ENCODE results near the gene NDRG4.

DNA sequence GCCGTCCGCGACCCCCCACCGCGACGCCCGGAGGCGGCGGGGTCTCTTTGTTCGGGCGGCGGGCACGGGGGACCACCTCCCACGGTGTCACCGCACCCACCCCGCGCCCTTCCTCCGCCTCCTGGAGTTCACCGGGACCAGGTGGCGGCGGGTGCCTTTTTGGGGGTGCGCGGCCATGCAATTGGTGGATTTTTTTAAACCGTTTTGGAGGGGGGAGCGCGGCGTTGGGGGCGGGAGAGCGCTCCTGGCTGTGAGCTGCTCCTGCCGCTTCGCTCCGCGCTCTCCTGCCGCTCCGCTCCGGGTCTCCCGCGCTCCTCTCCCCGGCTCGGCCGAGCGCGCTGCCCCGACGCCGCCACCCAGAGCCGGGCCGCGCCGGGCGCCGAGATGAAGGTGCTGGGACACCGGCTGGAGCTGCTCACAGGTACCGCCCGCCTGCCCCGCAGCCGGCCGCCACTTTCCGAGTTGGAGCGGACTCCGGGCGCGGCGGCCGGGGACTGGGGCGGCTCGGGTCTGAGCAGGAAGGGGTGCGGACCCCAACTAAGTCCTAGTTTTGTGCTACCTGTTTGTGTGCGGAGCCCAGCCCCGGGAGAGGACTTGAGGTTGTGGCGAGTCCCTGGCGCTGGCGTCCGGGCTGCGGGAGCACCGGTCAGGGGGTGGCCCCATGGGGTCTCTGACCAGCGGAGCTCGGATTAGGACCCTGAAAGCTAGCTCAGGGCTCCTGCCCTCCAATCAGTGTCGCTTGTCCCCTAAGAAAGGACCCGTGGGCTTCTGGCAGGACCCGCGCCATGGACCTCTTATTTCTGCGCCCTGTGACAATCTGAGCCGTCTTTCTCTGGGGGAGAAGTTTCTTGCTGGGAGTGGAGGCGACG is 35.7 kb upstream of the NDRG4 start:
- no peak for TF ChIP-seq POLR2AphosphoS5 (IDR thresholded peaks at IDR 0.05; ENCODE audit: low read depth, low read length)
- no peak for TF ChIP-seq POU2F2 (IDR thresholded peaks at IDR 0.05; ENCODE audit: low read depth, low read length)
- TF ChIP-seq POLR2A (IDR thresholded peaks at IDR 0.05; ENCODE audit: low read depth, low read length) = no peak
- no peak for TF ChIP-seq TAF1 (IDR thresholded peaks at IDR 0.05; ENCODE audit: low read depth, low read length)
- no peak for TF ChIP-seq SPI1 (IDR thresholded peaks at IDR 0.05; ENCODE audit: low read depth, low read length)
- TF ChIP-seq PAX5 (IDR thresholded peaks at IDR 0.05; ENCODE audit: insufficient read depth, low read length, severe bottlenecking) = no peak
